PC-3 (cell line): ENCODE measurements around the gene ANKRA2. TPM values are rescaled to one million over a fixed set of nuclear protein-coding genes. Genes with fewer than 3 reads are reported as not detected.

Experiments
- ATAC-seq: fragments of 200-7000 bp; cut with Tn5 transposase; 2 replicates; pipeline ENCODE4 v1.9.1; 2020; ENCODE audit warnings: mild to moderate bottlenecking, moderate library complexity
- BruUV-seq: library from RNA; stranded (reverse); fragments of 400-500 nt; replicated peaks from 2 replicates; lab custom pipeline; 2021; lab: Mats Ljungman, UMichigan
- CTCF ChIA-PET: fragments of 300-600 bp; sonication (Branson Sonifier 250); formaldehyde crosslinking; loops from one replicate; lab custom pipeline; 2022; ENCODE audit warnings: antibody characterized with exemption; lab: Charles Lee
- POLR2A ChIA-PET: fragments of 300-600 bp; sonication (Branson Sonifier 250); formaldehyde crosslinking; loops from one replicate; lab custom pipeline; 2022; ENCODE audit warnings: antibody characterized with exemption; ENCODE audit not compliant: unreplicated experiment; lab: Charles Lee
- DNase-seq: peaks from one replicate; pipeline ENCODE4 v3.0.0-alpha.2; 2015
- H2AFZ ChIP-seq: fragments of 300-600 bp; sonication (generic); 2 replicates; pipeline ENCODE4 v1.6.0; 2016; ENCODE audit warnings: antibody characterized with exemption, low read length
- H3F3A ChIP-seq: fragments of 300-600 bp; sonication (generic); one replicate; pipeline ENCODE4 v1.6.0; 2017; ENCODE audit warnings: antibody characterized with exemption, low read length, control low read depth, mild to moderate bottlenecking; ENCODE audit not compliant: unreplicated experiment
- H3K27ac ChIP-seq: fragments of 300-600 bp; sonication (generic); 2 replicates; pipeline ENCODE4 v1.5.1; 2016; ENCODE audit warnings: mild to moderate bottlenecking, low read length
- H3K27me3 ChIP-seq: fragments of 300-600 bp; sonication (generic); 2 replicates; pipeline ENCODE4 v1.6.1; 2016; ENCODE audit warnings: low read length, mixed read lengths
- H3K36me3 ChIP-seq: fragments of 300-600 bp; sonication (generic); 2 replicates; pipeline ENCODE4 v1.6.1; 2016; ENCODE audit warnings: low read depth, mixed run types, low read length, mixed read lengths
- H3K4me1 ChIP-seq: fragments of 300-600 bp; sonication (generic); 2 replicates; pipeline ENCODE4 v1.5.1; 2016; ENCODE audit warnings: low read length; ENCODE audit not compliant: insufficient read depth
- H3K4me2 ChIP-seq: fragments of 300-600 bp; sonication (generic); 2 replicates; pipeline ENCODE4 v1.6.0; 2016; ENCODE audit warnings: low read length
- H3K4me3 ChIP-seq: fragments of 300-600 bp; sonication (generic); 2 replicates; pipeline ENCODE4 v1.5.1; 2016; ENCODE audit warnings: mild to moderate bottlenecking, low read length, mixed read lengths
- H3K79me2 ChIP-seq: fragments of 300-600 bp; sonication (generic); 2 replicates; pipeline ENCODE4 v1.6.1; 2017; ENCODE audit warnings: low read length, mixed read lengths
- H3K9ac ChIP-seq: fragments of 300-600 bp; sonication (generic); 2 replicates; pipeline ENCODE4 v1.6.0; 2016; ENCODE audit warnings: mild to moderate bottlenecking, low read length
- H3K9me2 ChIP-seq: fragments of 300-600 bp; sonication (generic); replicated peaks from 2 replicates; pipeline ENCODE4 v1.6.1; 2016; ENCODE audit warnings: mixed run types, low read length, mixed read lengths
- H3K9me3 ChIP-seq: fragments of 300-600 bp; sonication (generic); 2 replicates; pipeline ENCODE4 v1.6.1; 2016; ENCODE audit warnings: low read length, mixed read lengths
- H4K20me1 ChIP-seq: fragments of 300-600 bp; sonication (generic); 2 replicates; pipeline ENCODE4 v1.6.1; 2016; ENCODE audit warnings: low read length, mixed read lengths
- EZH2 ChIP-seq: fragments of 300-600 bp; sonication (generic); IDR thresholded peaks from one replicate; pipeline ENCODE4 v1.6.1; 2017; ENCODE audit warnings: antibody characterized with exemption, mild to moderate bottlenecking, low read length; ENCODE audit not compliant: unreplicated experiment
- EZH2phosphoT487 ChIP-seq: fragments of 300-600 bp; sonication (generic); IDR thresholded peaks from 2 replicates; pipeline ENCODE4 v1.6.1; 2018; ENCODE audit warnings: mild to moderate bottlenecking, antibody characterized with exemption, low read length, borderline replicate concordance
- intact Hi-C: fragments of 100-400 bp; cut with micrococcal nuclease; formaldehyde crosslinking; loops from 2 replicates; pipeline ENCODE4 v1.9.0; 2023
- total RNA-seq: library from RNA; depleted of rRNA; stranded (reverse); fragments of >200 nt; gene quantifications from 2 replicates; pipeline ENCODE4 v1.2.3, GENCODE V29; 2014
- TF ChIP-seq, protein P1 (sequence below): fragments of 300-600 bp; sonication (generic); conservative IDR thresholded peaks from 2 replicates; pipeline ENCODE4 v1.5.1; 2017; ENCODE audit warnings: antibody characterized with exemption, low read depth, mild to moderate bottlenecking, low read length

ANKRA2 gene
- total RNA-seq, 1 experiment from 2014 or later, result 4.4 TPM

DNA sequence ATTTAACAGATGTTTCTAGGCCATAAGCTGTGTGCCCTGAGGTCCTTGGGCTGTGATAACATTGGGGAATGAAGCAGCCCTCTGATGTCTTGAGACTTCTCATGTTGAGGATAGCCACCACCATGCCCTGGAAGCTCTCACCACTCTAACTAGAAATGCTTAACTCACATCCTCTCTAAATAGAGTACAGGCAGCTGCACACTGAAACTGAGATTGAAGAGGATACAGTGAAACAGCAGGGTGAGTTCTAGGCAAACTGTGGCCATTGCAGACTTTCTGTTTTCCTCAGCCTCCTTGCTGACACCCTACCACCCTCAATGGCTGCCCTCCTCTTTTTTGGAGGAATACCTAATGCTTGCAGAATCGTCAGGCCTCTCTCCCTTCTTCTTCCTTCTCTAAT is 22.5 kb upstream of the ANKRA2 start:
- no peak overlapping the region for H3K9ac ChIP-seq
- POLR2A ChIA-PET, result no interaction called here

DNA sequence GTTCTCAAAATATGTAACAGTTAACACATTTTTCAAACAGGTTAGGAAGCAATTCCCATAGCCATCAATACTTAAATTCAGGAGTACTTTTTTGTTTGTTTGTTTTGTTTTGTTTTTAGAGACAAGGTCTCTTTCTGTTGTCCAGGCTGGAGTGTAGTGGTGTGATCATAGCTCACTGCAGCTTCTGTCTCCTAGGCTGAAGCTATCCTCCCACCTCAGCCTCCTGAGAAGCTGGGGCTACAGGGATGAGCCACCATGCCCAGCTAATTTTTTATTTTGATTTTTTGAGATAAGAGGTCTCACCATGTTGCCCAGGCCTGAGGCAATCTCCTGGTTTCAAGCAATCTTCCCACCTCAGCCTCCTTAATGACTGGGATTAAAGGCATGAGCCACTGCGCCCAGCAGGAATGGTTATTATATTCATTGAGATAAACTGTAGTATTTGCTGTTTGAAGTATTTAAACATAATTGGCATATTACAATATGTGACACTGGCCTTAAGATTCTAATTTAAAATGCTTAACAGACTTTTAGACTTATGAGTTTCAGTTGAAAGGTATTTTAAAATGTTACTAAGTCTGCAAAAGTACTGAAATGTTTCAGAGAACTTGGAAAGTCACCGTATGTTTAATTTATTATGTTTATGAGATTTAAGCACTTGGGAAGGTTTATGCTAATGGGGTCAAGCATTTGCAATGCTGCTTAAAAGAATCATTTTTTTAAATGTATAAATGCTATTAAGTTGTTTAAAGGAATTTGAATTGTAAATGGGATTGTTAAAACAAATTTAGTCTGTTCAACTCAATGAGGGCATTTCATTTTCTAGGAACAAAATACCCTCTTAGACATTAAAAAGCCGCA is 17.1 kb upstream of the ANKRA2 start:
- no peaks in the 10 kb centered on the region for H3K79me2 ChIP-seq
- no peak for DNase-seq
- intact Hi-C loops, result no loop called here
- no peaks in the 10 kb centered on the region for H3K9me3 ChIP-seq
- no TSS peak for BruUV-seq
- H3K4me1 ChIP-seq, result no peaks in the 10 kb centered on the region
- ChIA-PET CTCF (no interaction called here), POLR2A (no interaction called here)
- ATAC-seq, result no peak
- H3K27me3 ChIP-seq, result no peaks in the 10 kb centered on the region
- no peaks in the 10 kb centered on the region for H4K20me1 ChIP-seq
- H3K9me2 ChIP-seq, result no peaks in the 10 kb centered on the region
- no peak overlapping the region for H3K9ac ChIP-seq
- H3K4me3 ChIP-seq, result no peak overlapping the region
- no peak overlapping the region for H2AFZ ChIP-seq
- no peaks in the 10 kb centered on the region for H3F3A ChIP-seq
- H3K4me2 ChIP-seq, result no peak overlapping the region
- no peak for TF ChIP-seq EZH2
- no peak for TF ChIP-seq EZH2phosphoT487
- TF ChIP-seq, protein P1, sequence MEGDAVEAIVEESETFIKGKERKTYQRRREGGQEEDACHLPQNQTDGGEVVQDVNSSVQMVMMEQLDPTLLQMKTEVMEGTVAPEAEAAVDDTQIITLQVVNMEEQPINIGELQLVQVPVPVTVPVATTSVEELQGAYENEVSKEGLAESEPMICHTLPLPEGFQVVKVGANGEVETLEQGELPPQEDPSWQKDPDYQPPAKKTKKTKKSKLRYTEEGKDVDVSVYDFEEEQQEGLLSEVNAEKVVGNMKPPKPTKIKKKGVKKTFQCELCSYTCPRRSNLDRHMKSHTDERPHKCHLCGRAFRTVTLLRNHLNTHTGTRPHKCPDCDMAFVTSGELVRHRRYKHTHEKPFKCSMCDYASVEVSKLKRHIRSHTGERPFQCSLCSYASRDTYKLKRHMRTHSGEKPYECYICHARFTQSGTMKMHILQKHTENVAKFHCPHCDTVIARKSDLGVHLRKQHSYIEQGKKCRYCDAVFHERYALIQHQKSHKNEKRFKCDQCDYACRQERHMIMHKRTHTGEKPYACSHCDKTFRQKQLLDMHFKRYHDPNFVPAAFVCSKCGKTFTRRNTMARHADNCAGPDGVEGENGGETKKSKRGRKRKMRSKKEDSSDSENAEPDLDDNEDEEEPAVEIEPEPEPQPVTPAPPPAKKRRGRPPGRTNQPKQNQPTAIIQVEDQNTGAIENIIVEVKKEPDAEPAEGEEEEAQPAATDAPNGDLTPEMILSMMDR, result no peak
- H3K27ac ChIP-seq, result no peak overlapping the region
- H3K36me3 ChIP-seq, result peaks cover 18% of the 10 kb centered on the region

More for the DNA sequence above, 22.5 kb upstream of the ANKRA2 start:
- H3K36me3 ChIP-seq, result no peaks in the 10 kb centered on the region
- no peaks in the 10 kb centered on the region for H3K9me2 ChIP-seq
- H3K27ac ChIP-seq, result no peak overlapping the region
- no peak for ATAC-seq
- H4K20me1 ChIP-seq, result no peaks in the 10 kb centered on the region
- intact Hi-C loops, result no loop called here
- no peak for TF ChIP-seq EZH2phosphoT487
- TF ChIP-seq EZH2, result no peak
- TF ChIP-seq, protein P1, result no peak
- H3K9me3 ChIP-seq, result no peaks in the 10 kb centered on the region
- no peak for DNase-seq
- H3K4me3 ChIP-seq, result no peak overlapping the region
- CTCF ChIA-PET, result no interaction called here
- H3K79me2 ChIP-seq, result no peaks in the 10 kb centered on the region
- H3K4me2 ChIP-seq, result no peak overlapping the region
- H3F3A ChIP-seq, result no peaks in the 10 kb centered on the region
- peaks cover 18% of the 10 kb centered on the region for H3K4me1 ChIP-seq
- H2AFZ ChIP-seq, result no peak overlapping the region
- no peaks in the 10 kb centered on the region for H3K27me3 ChIP-seq
- BruUV-seq, result no TSS peak

DNA sequence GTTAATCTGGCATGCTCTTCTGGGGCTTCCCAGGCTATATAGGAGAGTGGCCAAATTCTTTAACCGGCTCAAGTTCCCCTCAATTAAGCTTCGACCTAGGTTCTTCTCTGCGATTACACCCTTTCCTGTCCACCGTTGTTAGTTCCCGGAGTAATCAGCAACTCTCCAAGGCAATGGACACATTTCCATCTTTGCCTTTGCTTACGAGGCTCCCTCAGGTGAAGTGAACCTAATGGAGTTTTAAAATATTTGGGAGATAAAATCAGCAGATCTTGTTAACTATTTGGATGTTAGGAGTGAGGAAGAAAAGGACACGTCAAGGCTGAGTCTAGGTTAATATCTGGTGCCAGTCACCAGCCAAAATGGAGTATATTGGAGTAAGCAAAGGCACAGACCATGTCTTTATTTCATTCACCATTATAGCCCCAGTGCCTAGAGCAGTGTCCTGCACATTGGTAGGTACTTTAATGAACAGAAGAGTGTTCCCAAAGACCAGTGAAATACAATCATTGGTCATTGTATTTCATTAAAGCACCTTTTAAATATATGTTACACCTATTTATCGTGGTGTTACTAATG is 619 bp upstream of the ANKRA2 start:
- ChIA-PET CTCF (no interaction called here), POLR2A (no interaction called here)
- peaks cover 8% of the 10 kb centered on the region; the same call in 1 of the 2 replicates for H3K4me1 ChIP-seq
- no peak overlapping the region for H3K27ac ChIP-seq
- no peak for ATAC-seq
- peak overlapping the region; percentile 85 for H3K9ac ChIP-seq
- no peaks in the 10 kb centered on the region for H3K27me3 ChIP-seq
- TSS peak; percentile 85 for BruUV-seq
- H3F3A ChIP-seq, result no peaks in the 10 kb centered on the region
- no peak for DNase-seq
- no peaks in the 10 kb centered on the region for H4K20me1 ChIP-seq
- H3K9me2 ChIP-seq, result no peaks in the 10 kb centered on the region
- peak overlapping the region; percentile 72 for H3K4me3 ChIP-seq
- no peaks in the 10 kb centered on the region for H3K9me3 ChIP-seq
- H3K36me3 ChIP-seq, result peaks cover 5% of the 10 kb centered on the region; the same call in 1 of the 2 replicates
- peak overlapping the region; percentile 91 for H3K4me2 ChIP-seq
- TF ChIP-seq, protein P1, result no peak
- TF ChIP-seq EZH2phosphoT487, result no peak
- H2AFZ ChIP-seq, result peak overlapping the region; percentile 92
- peaks cover 53% of the 10 kb centered on the region for H3K79me2 ChIP-seq
- intact Hi-C loops, result no loop called here
